K562 (cell line): ENCODE measurements around the gene RIT2. TPM values are rescaled to one million over a fixed set of nuclear protein-coding genes. Genes with fewer than 3 reads are reported as not detected.

Source experiments
- ATAC-seq: fragments of 200-7000 bp; cut with Tn5 transposase; 3 replicates; pipeline ENCODE4 v1.9.1; 2020; ENCODE audit warnings: moderate library complexity
- BruUV-seq: library from RNA; stranded (reverse); fragments of 400-500 nt; replicated peaks from 2 replicates; lab custom pipeline; 2021; lab: Mats Ljungman, UMichigan
- CTCF ChIA-PET: fragments of 300-600 bp; formaldehyde crosslinking; extraction: SDS; loops from one replicate; lab custom pipeline; 2021; ENCODE audit warnings: low intra/inter-chr PET ratio; lab: Yijun Ruan, JAX
- POLR2A ChIA-PET: fragments of 300-600, 350-650 bp; sonication (Branson Sonifier 250); formaldehyde crosslinking; extraction: SDS; loops from one replicate; lab custom pipeline; 2021; ENCODE audit warnings: antibody characterized with exemption, inconsistent platforms; lab: Yijun Ruan, JAX
- DNase-seq, 4 experiments: peaks; one replicate each; pipeline versions ENCODE4 v3.0.0 to v3.0.0-alpha.2; 2011 to 2018; ENCODE audit warnings: low spot score in 3 of 4, mixed read lengths in 3 of 4; ENCODE audit errors: extremely low read depth in 1 of 4
- FAIRE-seq: peaks from 2 replicates; lab custom pipeline; 2011; peaks lifted over from hg19 to GRCh38; lab: Jason Lieb, UNC
- H2AFZ ChIP-seq: 2 replicates; pipeline ENCODE4 v1.6.0; 2011; ENCODE audit warnings: low read depth, low read length, control low read depth, inconsistent platforms
- H3K27ac ChIP-seq: fragments of 200-600 bp; 3 replicates; pipeline ENCODE4 v1.8.0; 2011; ENCODE audit warnings: low read depth, mild to moderate bottlenecking, control low read depth, inconsistent platforms, low read length, moderate library complexity, mixed read lengths; ENCODE audit errors: extremely low read depth
- H3K27me3 ChIP-seq, 2 experiments: fragments of 300-600 bp in 1 of 2; 2 replicates in 1 of 2; 3 replicates in 1 of 2; pipeline versions ENCODE4 v1.6.0 to v1.8.0; 2011; ENCODE audit warnings: inconsistent platforms in 2 of 2, low read length in 2 of 2, mild to moderate bottlenecking in 1 of 2, mixed read lengths in 1 of 2, moderate library complexity in 1 of 2; ENCODE audit not compliant: control insufficient read depth in 2 of 2, insufficient read depth in 2 of 2
- H3K36me3 ChIP-seq: fragments of 300-600 bp; 3 replicates; pipeline ENCODE4 v1.8.0; 2011; ENCODE audit warnings: mild to moderate bottlenecking, low read length, inconsistent platforms; ENCODE audit not compliant: control insufficient read depth, insufficient read depth
- H3K4me1 ChIP-seq, 2 experiments: fragments of 200-600 bp in 1 of 2; replicated peaks in 1 of 2; 2 replicates in 1 of 2; 3 replicates in 1 of 2; pipeline versions ENCODE4 v1.5.1 to v1.8.0; 2011; ENCODE audit warnings: inconsistent platforms in 2 of 2, low read length in 2 of 2, mild to moderate bottlenecking in 1 of 2, mixed read lengths in 1 of 2, moderate library complexity in 1 of 2; ENCODE audit not compliant: control insufficient read depth in 2 of 2, insufficient read depth in 2 of 2
- H3K4me2 ChIP-seq: 2 replicates; pipeline ENCODE4 v1.6.1; 2011; ENCODE audit warnings: low read length, control low read depth, inconsistent platforms, mixed read lengths; ENCODE audit not compliant: insufficient read depth
- H3K4me3 ChIP-seq: fragments of 200-600 bp; sonication (generic), shearing (Covaris generic); 2 replicates; pipeline ENCODE4 v1.5.1; 2016; ENCODE audit warnings: control low read depth, inconsistent platforms
- H3K79me2 ChIP-seq: fragments of 200-600 bp; 3 replicates; pipeline ENCODE4 v1.8.0; 2011; ENCODE audit warnings: low read length, inconsistent platforms; ENCODE audit not compliant: control insufficient read depth, insufficient read depth
- H3K9ac ChIP-seq, 2 experiments: 2 replicates each; pipeline versions ENCODE4 v1.6.0 to v1.6.1; 2011; ENCODE audit warnings: low read depth in 2 of 2, low read length in 2 of 2, control low read depth in 1 of 2, inconsistent platforms in 1 of 2, mild to moderate bottlenecking in 1 of 2, mixed read lengths in 1 of 2; ENCODE audit not compliant: insufficient read depth in 1 of 2
- H3K9me1 ChIP-seq: one replicate; pipeline ENCODE4 v1.6.0; 2011; ENCODE audit warnings: inconsistent platforms, mild to moderate bottlenecking, low read length, moderate library complexity; ENCODE audit not compliant: control insufficient read depth, insufficient read depth
- H3K9me3 ChIP-seq: replicated peaks from 2 replicates; pipeline ENCODE4 v1.5.1; 2011; ENCODE audit warnings: low read depth, low read length, inconsistent platforms; ENCODE audit not compliant: control insufficient read depth, insufficient read depth
- H4K20me1 ChIP-seq: replicated peaks from 2 replicates; pipeline ENCODE4 v1.6.1; 2011; ENCODE audit warnings: low read length, inconsistent platforms, mixed read lengths; ENCODE audit not compliant: control insufficient read depth, insufficient read depth
- GATA2 ChIP-seq: sonication (generic); formaldehyde crosslinking; IDR thresholded peaks from 2 replicates; pipeline ENCODE4 v1.4.0; 2020; ENCODE audit warnings: mild to moderate bottlenecking, missing genetic modification reagents
- IRF1 ChIP-seq: sonication (generic); formaldehyde crosslinking; IDR thresholded peaks from 2 replicates; pipeline ENCODE4 v1.8.0; 2022; ENCODE audit warnings: missing genetic modification reagents, mild to moderate bottlenecking, borderline replicate concordance
- KDM1A ChIP-seq, 2 experiments: fragments of 450-650 bp; IDR thresholded peaks; 2 replicates each; pipeline ENCODE4 v1.6.1; 2016; ENCODE audit warnings: mild to moderate bottlenecking in 2 of 2
- NEUROD1 ChIP-seq: fragments of 150-350 bp; IDR thresholded peaks from 2 replicates; pipeline ENCODE4 v1.6.1; 2014; ENCODE audit warnings: borderline replicate concordance, low read length, low read depth; ENCODE audit not compliant: partially characterized antibody
- RBM15 ChIP-seq: fragments of 200-400 bp; formaldehyde crosslinking; IDR thresholded peaks from 2 replicates; pipeline ENCODE4 v1.6.1; 2018; ENCODE audit warnings: mild to moderate bottlenecking, low read length, moderate library complexity; ENCODE audit not compliant: insufficient read depth
- SIRT6 ChIP-seq: IDR thresholded peaks from one replicate; pipeline ENCODE4 v1.6.1; 2012; ENCODE audit warnings: low read depth, mild to moderate bottlenecking, control low read depth, inconsistent platforms, low read length, moderate library complexity
- ZNF518B ChIP-seq: fragments of 250-450 bp; sonication (Bioruptor Pico); IDR thresholded peaks from 2 replicates; pipeline ENCODE4 v1.5.0; 2021; ENCODE audit warnings: mild to moderate bottlenecking, moderate library complexity
- ZNF655 ChIP-seq: fragments of 250-450 bp; sonication (Bioruptor Pico); IDR thresholded peaks from 2 replicates; pipeline ENCODE4 v1.5.0; 2021
- WGBS: fragments of 100-300 bp; shearing (Covaris generic); methylation state at CpG from one replicate; pipeline ENCODE4 v1.1.6; 2016; ENCODE audit warnings: low coverage, mixed read lengths; ENCODE audit not compliant: insufficient coverage; ENCODE audit errors: missing lambda C conversion rate; 5-methylcytosine and 5-hydroxymethylcytosine counted together
- in situ Hi-C: fragments of 300-500 bp; cut with MboI; formaldehyde crosslinking; loops from 4 replicates; pipeline ENCODE4 v1.15.0; 2018; ENCODE audit warnings: inconsistent platforms, mixed read lengths
- intact Hi-C: fragments of 100-400 bp; cut with micrococcal nuclease; formaldehyde crosslinking; loops from 2 replicates; pipeline ENCODE4 v1.14.2; 2022
- polyA plus RNA-seq, 8 experiments: library from polyadenylated mRNA; depleted of rRNA in 4 of 8; stranded (reverse) in 5 of 8; unstranded in 3 of 8; fragments of >200 nt; fragmentation: Nextera tagmentation in 2 of 8; fragmentation: Illumina TruSeq in 1 of 8; extraction: Ambion mirVana in 2 of 8; extraction: Trizol in 1 of 8; gene quantifications; 2 replicates each; pipeline versions ENCODE4 v1.2.1 to v1.2.3, GENCODE V29; 2011 to 2014; ENCODE audit warnings: inconsistent platforms in 1 of 8, missing spikeins in 1 of 8
- total RNA-seq, 7 experiments: library from RNA; depleted of rRNA in 6 of 7; stranded (reverse); fragments of >200 nt in 6 of 7; fragmentation: Illumina TruSeq in 2 of 7; extraction: Trizol in 2 of 7; gene quantifications; 2 replicates each; pipeline versions ENCODE4 v1.2.1 to v1.2.3, GENCODE V29; 2011 to 2021; ENCODE audit warnings: low replicate concordance in 1 of 7

Gene RIT2
- total and polyA plus RNA-seq, 9 of the 15 experiments (the other 6 are each of a cell fraction or from before 2014, with no cell fraction given) = not detected

GRCh38 chr18:42752916-42753315 lies 362.6 kb downstream of the RIT2 start:
- no peak overlapping the region for H3K9ac ChIP-seq
- TF ChIP-seq ZNF655 (CRISPR knock-in tag) (no peak), ZNF518B (CRISPR knock-in tag) (no peak), RBM15 (no peak), NEUROD1 (no peak), IRF1 (CRISPR knock-in tag) (no peak), GATA2 (CRISPR knock-in tag) (no peak), KDM1A (IDR thresholded peaks at IDR 0.05) (no peak), SIRT6 (no peak)
- POLR2A ChIA-PET = no interaction called here
- intact Hi-C loops (no loop called here), in situ Hi-C loops (no loop called here)
- no TSS peak for BruUV-seq
- H3K4me2 ChIP-seq = no peak overlapping the region
- no peaks in the 10 kb centered on the region for H3K27me3 ChIP-seq
- no peaks in the 10 kb centered on the region for H3K9me3 ChIP-seq
- no peak for FAIRE-seq
- H2AFZ ChIP-seq = no peak overlapping the region
- no peak overlapping the region for H3K27ac ChIP-seq
- H3K79me2 ChIP-seq = no peaks in the 10 kb centered on the region
- no peaks in the 10 kb centered on the region for H3K9me1 ChIP-seq
- H3K36me3 ChIP-seq = no peaks in the 10 kb centered on the region
- 0% methylated on average over 3 of the region's 4 CpGs for WGBS
- no peak for ATAC-seq
- no peaks in the 10 kb centered on the region for H3K4me1 ChIP-seq
- no peak for DNase-seq
- H4K20me1 ChIP-seq = no peaks in the 10 kb centered on the region
- CTCF ChIA-PET = no interaction called here
- H3K4me3 ChIP-seq = no peak overlapping the region
